HEK293 (cell line): ENCODE measurements around the gene FOXR2.

Experiments
- BCL11A ChIP-seq: fragments of 450-650 bp; formaldehyde crosslinking; IDR thresholded peaks from 2 replicates; pipeline ENCODE4 v1.5.1; 2016; ENCODE audit warnings: low read depth, missing biosample characterization, missing genetic modification characterization
- CTCF ChIP-seq: fragments of 450-650 bp; formaldehyde crosslinking; IDR thresholded peaks from 2 replicates; pipeline ENCODE4 v1.5.1; 2016; ENCODE audit warnings: missing biosample characterization, missing genetic modification characterization
- KLF16 ChIP-seq: fragments of 450-650 bp; formaldehyde crosslinking; IDR thresholded peaks from 2 replicates; pipeline ENCODE4 v1.5.1; 2017; ENCODE audit warnings: missing biosample characterization, missing genetic modification characterization
- OSR2 ChIP-seq: fragments of 450-650 bp; formaldehyde crosslinking; IDR thresholded peaks from 2 replicates; pipeline ENCODE4 v1.5.1; 2016; ENCODE audit warnings: missing biosample characterization, missing genetic modification characterization
- SP3 ChIP-seq: fragments of 450-650 bp; formaldehyde crosslinking; IDR thresholded peaks from 2 replicates; pipeline ENCODE4 v1.5.1; 2016; ENCODE audit warnings: missing biosample characterization, missing genetic modification characterization
- ZNF157 ChIP-seq: fragments of 450-650 bp; formaldehyde crosslinking; IDR thresholded peaks from 2 replicates; pipeline ENCODE4 v1.5.1; 2016; ENCODE audit warnings: missing biosample characterization, missing genetic modification characterization
- ZNF510 ChIP-seq: fragments of 450-650 bp; formaldehyde crosslinking; IDR thresholded peaks from 2 replicates; pipeline ENCODE4 v1.5.1; 2018; ENCODE audit warnings: mild to moderate bottlenecking, missing genetic modification characterization, missing biosample characterization; ENCODE audit not compliant: insufficient replicate concordance
- ZNF558 ChIP-seq: fragments of 450-650 bp; formaldehyde crosslinking; IDR thresholded peaks from 2 replicates; pipeline ENCODE4 v1.5.1; 2016; ENCODE audit warnings: missing biosample characterization, missing genetic modification characterization
- ZNF580 ChIP-seq: fragments of 450-650 bp; formaldehyde crosslinking; IDR thresholded peaks from 2 replicates; pipeline ENCODE4 v1.5.1; 2016; ENCODE audit warnings: missing biosample characterization, missing genetic modification characterization

- TF ChIP-seq KLF16 (tag by site-specific recombination) = no peak
- no peak for TF ChIP-seq SP3 (tag by site-specific recombination)
- TF ChIP-seq ZNF558 = no peak
- TF ChIP-seq BCL11A (tag by site-specific recombination) = no peak
- no peak for TF ChIP-seq CTCF (tag by site-specific recombination)
- no peak for TF ChIP-seq OSR2 (tag by site-specific recombination)
- no peak for TF ChIP-seq ZNF580
- no peak for TF ChIP-seq ZNF510 (tag by site-specific recombination)
- no peak for TF ChIP-seq ZNF157 (tag by site-specific recombination)
Measured at GRCh38 chrX:55663584-55663983, 40.4 kb downstream of the FOXR2 start.
